Mucosa of descending colon (tissue), 3 donors: ENCODE data around the gene TTC7B. TPM values are rescaled to one million over a fixed set of nuclear protein-coding genes. Genes with fewer than 3 reads are reported as not detected.

ENCODE experiments used
- ATAC-seq: fragments of 200-7000 bp; cut with Tn5 transposase; one replicate; pipeline ENCODE4 v1.9.1; 2020; ENCODE audit warnings: mild to moderate bottlenecking, moderate library complexity
- DNase-seq, 3 donors: peaks; one replicate each; pipeline ENCODE4 v3.0.0-alpha.2; 2020
- H3K36me3 ChIP-seq: fragments of 200-600 bp; one replicate; pipeline ENCODE4 v1.8.0; 2021; ENCODE audit warnings: low read depth, mild to moderate bottlenecking
- H3K4me1 ChIP-seq: fragments of 200-600 bp; one replicate; pipeline ENCODE4 v1.8.0; 2021; ENCODE audit warnings: low read depth, mild to moderate bottlenecking
- H3K4me3 ChIP-seq: fragments of 200-600 bp; one replicate; pipeline ENCODE4 v1.8.0; 2021; ENCODE audit warnings: mild to moderate bottlenecking
- H3K9me3 ChIP-seq: fragments of 200-600 bp; one replicate; pipeline ENCODE4 v1.8.0; 2021; ENCODE audit warnings: mild to moderate bottlenecking
- CTCF ChIP-seq: fragments of 200-600 bp; IDR thresholded peaks from one replicate; pipeline ENCODE4 v1.8.0; 2022; ENCODE audit warnings: antibody characterized with exemption, mild to moderate bottlenecking
- intact Hi-C, 2 donors: fragments of 100-400 bp; cut with DNase I in 1 of 2; cut with micrococcal nuclease in 1 of 2; formaldehyde crosslinking; loops; one replicate each; pipeline versions ENCODE4 v1.11.0 to v1.11.1; 2022; cut with DNase I, micrococcal nuclease
- total RNA-seq, 3 donors: library from RNA; stranded (reverse); fragmentation: NEBNext Ultra II Directional in 2 of 3; extraction: Animal tissue kit (Norgen Biotek cat#: 25700) in 2 of 3; gene quantifications; one replicate each; pipeline versions ENCODE4 v1.2.1 to v1.2.4, GENCODE V29; 2021 to 2023
- donor health status: DM: no; HTN: no; CAD: no; lungs with moderate emphysema.
- donor health status: DM: no; HTN: no; CAD: no.
- donor health status: DM: no; HTN: yes; CAD: no.

The TTC7B gene
- total RNA-seq, 3 donors from 2014 or later = 6.0 to 72.8 (median 10.0) TPM

DNA sequence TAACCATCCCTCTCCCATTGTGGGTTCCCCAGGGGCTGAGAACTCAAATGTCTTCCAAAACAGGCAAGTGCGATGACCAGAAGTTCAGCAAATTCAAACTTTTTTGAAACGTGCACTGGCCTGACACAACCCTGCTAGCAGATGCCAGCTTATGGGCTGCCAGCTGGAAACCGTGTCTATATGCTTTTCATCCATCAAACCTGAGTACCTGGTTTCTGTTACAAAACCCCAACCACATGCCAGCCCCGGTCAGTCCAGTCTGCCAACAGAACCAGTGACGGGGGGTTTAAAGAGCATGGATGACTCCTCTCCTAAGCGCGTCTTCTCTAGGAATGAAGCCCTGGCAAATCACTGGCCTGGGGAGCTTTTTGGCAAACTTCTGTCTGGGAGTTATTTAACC lies 189.7 kb downstream of the TTC7B start:
- no peak for ATAC-seq

GRCh38 chr14:90625445-90625844 lies 190.8 kb downstream of the TTC7B start:
- Histone ChIP-seq H3K9me3 (no peaks in the 10 kb centered on the region), H3K4me3 (no peak overlapping the region), H3K36me3 (no peaks in the 10 kb centered on the region), H3K4me1 (no peaks in the 10 kb centered on the region)
- no peak for DNase-seq
- intact Hi-C loops = no loop called here
- no peak for TF ChIP-seq CTCF
- ATAC-seq = no peak

More for the DNA sequence above, 189.7 kb downstream of the TTC7B start:
- H3K4me3 ChIP-seq = no peak overlapping the region
- H3K4me1 ChIP-seq = no peaks in the 10 kb centered on the region
- TF ChIP-seq CTCF = no peak
- no peaks in the 10 kb centered on the region for H3K9me3 ChIP-seq
- DNase-seq = no peak
- no peaks in the 10 kb centered on the region for H3K36me3 ChIP-seq
- intact Hi-C loops = no loop called here

DNA sequence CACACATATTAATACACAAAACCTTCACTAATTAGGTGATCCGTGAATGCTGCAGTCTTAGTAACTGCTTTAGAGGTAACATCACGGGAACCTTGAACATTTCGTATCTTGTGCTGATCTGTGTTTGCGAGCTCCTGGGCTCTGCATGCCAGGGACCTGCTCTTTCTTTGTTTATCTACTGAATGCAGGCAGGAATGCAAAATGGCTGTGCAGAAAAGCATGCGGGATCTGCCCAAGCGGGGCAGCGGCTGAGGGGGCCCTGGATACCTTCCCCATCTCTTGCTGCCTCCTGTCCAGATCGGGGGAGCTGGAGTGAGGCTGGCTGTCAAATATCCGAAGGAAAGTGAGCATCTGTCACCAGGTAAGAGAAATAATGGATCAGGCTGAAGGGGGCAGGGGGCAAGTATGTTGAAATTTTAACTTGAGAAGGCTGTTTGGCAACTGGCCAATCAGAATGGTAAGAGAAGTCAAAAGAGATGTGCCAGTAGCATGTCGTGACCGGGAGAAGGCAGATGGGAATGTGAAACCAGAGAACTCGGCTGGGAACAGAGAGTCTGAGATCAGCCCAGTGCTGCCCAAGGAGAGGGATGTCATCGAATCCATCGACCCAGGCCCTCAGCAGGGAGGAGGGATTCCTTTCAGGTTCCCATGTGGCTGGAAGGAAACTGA lies 191.4 kb downstream of the TTC7B start:
- no peaks in the 10 kb centered on the region for H3K4me1 ChIP-seq
- no peaks in the 10 kb centered on the region for H3K9me3 ChIP-seq
- intact Hi-C loops = no loop called here
- TF ChIP-seq CTCF = no peak
- H3K4me3 ChIP-seq = no peak overlapping the region
- ATAC-seq = no peak
- H3K36me3 ChIP-seq = no peaks in the 10 kb centered on the region
- DNase-seq = no peak

- peak; percentile 30 for ATAC-seq
These were observed 192.0 kb downstream of the TTC7B start for GRCh38 chr14:90624227-90624626.

GRCh38 chr14:90621201-90621600 lies 195.0 kb downstream of the TTC7B start:
- DNase-seq (no peak), ATAC-seq (no peak)
- intact Hi-C loops = no loop called here
- Histone ChIP-seq H3K4me3 (no peak overlapping the region), H3K9me3 (no peaks in the 10 kb centered on the region), H3K4me1 (no peaks in the 10 kb centered on the region), H3K36me3 (no peaks in the 10 kb centered on the region)
- TF ChIP-seq CTCF = no peak

More at GRCh38 chr14:90624227-90624626, 192.0 kb downstream of the TTC7B start:
- H3K4me1 ChIP-seq = no peaks in the 10 kb centered on the region
- H3K9me3 ChIP-seq = no peaks in the 10 kb centered on the region
- no peak overlapping the region for H3K4me3 ChIP-seq
- H3K36me3 ChIP-seq = no peaks in the 10 kb centered on the region
- DNase-seq = no peak
- TF ChIP-seq CTCF = no peak
- intact Hi-C loops = no loop called here
